Testis (tissue), 3 donors: Measurements from ENCODE around the gene PRKRIP1. TPM values are rescaled to one million over a fixed set of nuclear protein-coding genes. Genes with fewer than 3 reads are reported as not detected.
A peak's percentile ranks its signal among the peaks of the same experiment; 100 is the strongest.

ENCODE experiments used
- DNase-seq: peaks from one replicate; pipeline ENCODE4 v3.0.0-alpha.2; 2019
- H3K27ac ChIP-seq, 2 donors: fragments of 200-600 bp; sonication (generic); one replicate each; pipeline ENCODE4 v1.5.1; 2019
- H3K27me3 ChIP-seq: fragments of 200-600 bp; sonication (generic); one replicate; pipeline ENCODE4 v1.5.1; 2019
- H3K36me3 ChIP-seq: fragments of 200-600 bp; sonication (generic); one replicate; pipeline ENCODE4 v1.5.1; 2017; ENCODE audit warnings: low read depth; ENCODE audit errors: missing control alignments
- H3K4me1 ChIP-seq: fragments of 200-600 bp; sonication (generic); one replicate; pipeline ENCODE4 v1.5.1; 2019
- H3K4me3 ChIP-seq, 2 donors: fragments of 200-600 bp; sonication (generic); one replicate each; pipeline ENCODE4 v1.5.1; 2017 to 2019
- H3K9me3 ChIP-seq: fragments of 200-600 bp; sonication (generic); one replicate; pipeline ENCODE4 v1.5.1; 2017
- CTCF ChIP-seq, 3 experiments: fragments of 450-650 bp in 2 of 3; fragments of 200-600 bp in 1 of 3; sonication (generic) in 1 of 3; IDR thresholded peaks; one replicate each; pipeline ENCODE4 v1.5.1; 2016 to 2019; ENCODE audit warnings: antibody characterized with exemption in 3 of 3, mild to moderate bottlenecking in 2 of 3, moderate library complexity in 1 of 3
- POLR2A ChIP-seq: fragments of 450-650 bp; IDR thresholded peaks from one replicate; pipeline ENCODE4 v1.6.1; 2017; ENCODE audit warnings: antibody characterized with exemption, mild to moderate bottlenecking, moderate library complexity
- WGBS, 2 donors: methylation state at CpG; one replicate each; pipeline ENCODE4 v1.1.5; 2018; 5-methylcytosine and 5-hydroxymethylcytosine counted together
- intact Hi-C: fragments of 100-400 bp; cut with DNase I; formaldehyde crosslinking; loops from one replicate; pipeline ENCODE4 v1.15.1; 2023; ENCODE audit warnings: low total_unique reads
- polyA plus RNA-seq: library from polyadenylated mRNA; stranded (reverse); fragments of 350-450 nt; fragmentation: Illumina TruSeq; extraction: RNeasy Lipid Tissue Mini Kit (QIAGEN cat#74804); gene quantifications from one replicate; pipeline ENCODE4 v1.2.3, GENCODE V29; 2014; ENCODE audit warnings: low read depth, low replicate concordance; ENCODE audit not compliant: insufficient read depth
- total RNA-seq, 2 donors: library from RNA; depleted of rRNA; stranded (reverse); fragments of >200 nt; gene quantifications; one replicate each; pipeline ENCODE4 v1.2.3, GENCODE V29; 2016

Gene PRKRIP1
- total and polyA plus RNA-seq, 3 donors from 2014 or later, result 50.8 to 71.1 (median 52.5) TPM

GRCh38 chr7:102412548-102412947 is 16.4 kb downstream of the PRKRIP1 start:
- Histone ChIP-seq H3K27me3 (no peaks in the 10 kb centered on the region), H3K4me3 (no peak overlapping the region), H3K27ac (no peak overlapping the region), H3K9me3 (no peaks in the 10 kb centered on the region), H3K4me1 (no peaks in the 10 kb centered on the region), H3K36me3 (no peaks in the 10 kb centered on the region)
- peak in 2 of 3 experiments; percentile 13 to 36 for TF ChIP-seq CTCF (IDR thresholded peaks at IDR 0.05)
- TF ChIP-seq POLR2A, result no peak
- intact Hi-C loops, result no loop called here
- 65 to 70% methylated on average over 6 of the region's 6 CpGs for WGBS, 2 donors
- peak; percentile 35 for DNase-seq

GRCh38 chr7:102413091-102413490 is 16.9 kb downstream of the PRKRIP1 start:
- intact Hi-C loops, result no loop called here
- no peak overlapping the region for H3K27ac ChIP-seq
- H3K9me3 ChIP-seq, result no peaks in the 10 kb centered on the region
- H3K4me3 ChIP-seq, result no peak overlapping the region
- no peaks in the 10 kb centered on the region for H3K27me3 ChIP-seq
- WGBS, 2 donors, result 59 to 62% methylated on average over 5 of the region's 5 CpGs
- no peaks in the 10 kb centered on the region for H3K36me3 ChIP-seq
- TF ChIP-seq CTCF (IDR thresholded peaks at IDR 0.05) (no peak), POLR2A (no peak)
- no peaks in the 10 kb centered on the region for H3K4me1 ChIP-seq
- DNase-seq, result no peak

- no peaks in the 10 kb centered on the region for H3K27me3 ChIP-seq
- no peaks in the 10 kb centered on the region for H3K9me3 ChIP-seq
- H3K4me3 ChIP-seq, result no peak overlapping the region
- no peak for TF ChIP-seq CTCF (IDR thresholded peaks at IDR 0.05)
- TF ChIP-seq POLR2A, result no peak
- no peak overlapping the region for H3K27ac ChIP-seq
- no peaks in the 10 kb centered on the region for H3K4me1 ChIP-seq
- DNase-seq, result no peak
- intact Hi-C loops, result no loop called here
- WGBS, 2 donors, result 88 to 94% methylated on average over 4 of the region's 4 CpGs
- H3K36me3 ChIP-seq, result no peaks in the 10 kb centered on the region
These were observed 17.4 kb downstream of the PRKRIP1 start for GRCh38 chr7:102413611-102414010.

GRCh38 chr7:102415685-102416225 is 19.6 kb downstream of the PRKRIP1 start:
- 84 to 85% methylated on average over 12 of the region's 12 CpGs for WGBS, 2 donors
- DNase-seq, result no peak
- Histone ChIP-seq H3K4me1 (no peaks in the 10 kb centered on the region), H3K36me3 (no peaks in the 10 kb centered on the region), H3K4me3 (no peak overlapping the region), H3K27me3 (no peaks in the 10 kb centered on the region), H3K9me3 (no peaks in the 10 kb centered on the region), H3K27ac (no peak overlapping the region)
- intact Hi-C loops, result no loop called here
- TF ChIP-seq CTCF (IDR thresholded peaks at IDR 0.05), result no peak
- TF ChIP-seq POLR2A, result no peak

GRCh38 chr7:102416406-102416805 is 20.2 kb downstream of the PRKRIP1 start:
- H3K27ac ChIP-seq, result no peak overlapping the region
- no peaks in the 10 kb centered on the region for H3K4me1 ChIP-seq
- no peaks in the 10 kb centered on the region for H3K9me3 ChIP-seq
- intact Hi-C loops, result no loop called here
- no peaks in the 10 kb centered on the region for H3K27me3 ChIP-seq
- H3K4me3 ChIP-seq, result no peak overlapping the region
- TF ChIP-seq CTCF (IDR thresholded peaks at IDR 0.05), result no peak
- TF ChIP-seq POLR2A, result no peak
- 93 to 96% methylated on average over 6 of the region's 6 CpGs for WGBS, 2 donors
- no peaks in the 10 kb centered on the region for H3K36me3 ChIP-seq
- no peak for DNase-seq
